K562 (cell line): ENCODE data around the gene PRR29. TPM values are rescaled to one million over a fixed set of nuclear protein-coding genes. Genes with fewer than 3 reads are reported as not detected.
A peak's percentile ranks its signal among the peaks of the same experiment; 100 is the strongest.

Source experiments
- CTBP1 ChIP-seq: fragments of 450-650 bp; IDR thresholded peaks from 2 replicates; pipeline ENCODE4 v1.6.1; 2016; ENCODE audit warnings: borderline replicate concordance
- HMG20B ChIP-seq: fragments of 250-450 bp; sonication (Bioruptor Pico); IDR thresholded peaks from 2 replicates; pipeline ENCODE4 v1.5.0; 2021; ENCODE audit warnings: mild to moderate bottlenecking
- MTA1 ChIP-seq: fragments of 450-650 bp; IDR thresholded peaks from 2 replicates; pipeline ENCODE4 v1.6.1; 2017; ENCODE audit warnings: borderline replicate concordance
- NBN ChIP-seq: fragments of 450-650 bp; IDR thresholded peaks from 2 replicates; pipeline ENCODE4 v1.6.1; 2016; ENCODE audit warnings: low read depth, mild to moderate bottlenecking
- NFE2 ChIP-seq: IDR thresholded peaks from 2 replicates; pipeline ENCODE4 v1.6.1; 2014; ENCODE audit warnings: antibody characterized with exemption, low read depth
- PML ChIP-seq: IDR thresholded peaks from 2 replicates; pipeline ENCODE4 v1.6.1; 2012; ENCODE audit warnings: low read length, inconsistent platforms
- RFX1 ChIP-seq: fragments of 450-650 bp; IDR thresholded peaks from 2 replicates; pipeline ENCODE4 v1.6.1; 2016; ENCODE audit warnings: mild to moderate bottlenecking, moderate library complexity
- TCF3 ChIP-seq: sonication (generic); formaldehyde crosslinking; IDR thresholded peaks from 2 replicates; pipeline ENCODE4 v1.4.0; 2020; ENCODE audit warnings: mild to moderate bottlenecking, missing genetic modification reagents
- ZNF263 ChIP-seq: sonication (generic); formaldehyde crosslinking; IDR thresholded peaks from 2 replicates; pipeline ENCODE4 v1.8.0; 2022; ENCODE audit warnings: mild to moderate bottlenecking, missing genetic modification reagents, borderline replicate concordance
- polyA plus RNA-seq, 8 experiments: library from polyadenylated mRNA; depleted of rRNA in 4 of 8; stranded (reverse) in 5 of 8; unstranded in 3 of 8; fragments of >200 nt; fragmentation: Nextera tagmentation in 2 of 8; fragmentation: Illumina TruSeq in 1 of 8; extraction: Ambion mirVana in 2 of 8; extraction: Trizol in 1 of 8; gene quantifications; 2 replicates each; pipeline versions ENCODE4 v1.2.1 to v1.2.3, GENCODE V29; 2011 to 2014; ENCODE audit warnings: inconsistent platforms in 1 of 8, missing spikeins in 1 of 8
- total RNA-seq, 7 experiments: library from RNA; depleted of rRNA in 6 of 7; stranded (reverse); fragments of >200 nt in 6 of 7; fragmentation: Illumina TruSeq in 2 of 7; extraction: Trizol in 2 of 7; gene quantifications; 2 replicates each; pipeline versions ENCODE4 v1.2.1 to v1.2.3, GENCODE V29; 2011 to 2021; ENCODE audit warnings: low replicate concordance in 1 of 7
- TF ChIP-seq, protein P1 (sequence below), 2 experiments: fragments of 200-800 bp in 1 of 2; sonication (Bioruptor generic) in 1 of 2; sonication (generic) in 1 of 2; formaldehyde crosslinking in 1 of 2; IDR thresholded peaks in 1 of 2; conservative IDR thresholded peaks in 1 of 2; 2 replicates each; pipeline versions ENCODE4 v1.5.0 to v1.6.1; 2016 to 2020; ENCODE audit warnings: missing compliant biosample characterization in 1 of 2, missing genetic modification characterization in 1 of 2, missing genetic modification reagents in 1 of 2
- TF ChIP-seq, protein P2 (sequence below), 3 experiments: fragments of 200-800 bp in 1 of 3; fragments of 250-450 bp in 1 of 3; fragments of 450-650 bp in 1 of 3; sonication (Bioruptor Pico) in 1 of 3; sonication (Bioruptor generic) in 1 of 3; formaldehyde crosslinking in 1 of 3; IDR thresholded peaks; 2 replicates each; pipeline versions ENCODE4 v1.6.1 to v1.8.0; 2016 to 2022; ENCODE audit warnings: mild to moderate bottlenecking in 2 of 3, missing genetic modification characterization in 2 of 3, missing compliant biosample characterization in 1 of 3, moderate library complexity in 1 of 3
- TF ChIP-seq, protein P3 (sequence below): fragments of 450-650 bp; IDR thresholded peaks from 2 replicates; pipeline ENCODE4 v1.6.1; 2016
- TF ChIP-seq, protein P4 (sequence below): sonication (generic); formaldehyde crosslinking; IDR thresholded peaks from 2 replicates; pipeline ENCODE4 v1.9.0; 2022; ENCODE audit warnings: mild to moderate bottlenecking, missing genetic modification reagents

PRR29 gene
- total and polyA plus RNA-seq, 9 of the 15 experiments (the other 6 are each of a cell fraction or from before 2014, with no cell fraction given): 0.08 to 0.58 (median 0.15) TPM; not detected in 5

DNA sequence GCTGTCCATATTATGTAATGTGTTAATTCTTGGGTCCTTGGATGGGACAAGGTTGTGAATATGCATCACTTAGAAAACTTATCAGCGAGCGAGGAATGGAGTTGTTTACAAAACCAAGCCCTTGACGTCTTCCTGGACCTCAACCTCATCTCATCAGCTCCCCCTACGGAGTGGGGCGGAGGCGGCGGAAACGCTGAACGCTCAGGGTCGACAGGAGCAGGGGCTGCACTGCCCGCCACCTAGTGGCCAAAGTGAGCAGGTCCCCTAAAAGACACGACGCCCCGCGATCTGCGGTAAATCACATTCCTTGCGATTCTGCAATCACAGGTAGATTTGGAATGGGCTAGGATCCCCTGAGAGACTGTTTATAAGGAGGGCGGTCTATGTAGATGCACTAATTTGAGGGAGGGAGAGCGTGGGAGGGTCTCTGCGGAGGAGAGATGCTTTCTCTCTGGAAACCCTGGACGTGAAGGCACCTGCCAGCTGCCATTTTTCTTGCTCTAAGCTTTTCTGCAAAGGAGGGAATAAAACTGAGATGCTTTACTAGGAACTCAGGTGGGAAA, 27.7 kb downstream of the PRR29 start (continued):
- TF ChIP-seq, protein P1, sequence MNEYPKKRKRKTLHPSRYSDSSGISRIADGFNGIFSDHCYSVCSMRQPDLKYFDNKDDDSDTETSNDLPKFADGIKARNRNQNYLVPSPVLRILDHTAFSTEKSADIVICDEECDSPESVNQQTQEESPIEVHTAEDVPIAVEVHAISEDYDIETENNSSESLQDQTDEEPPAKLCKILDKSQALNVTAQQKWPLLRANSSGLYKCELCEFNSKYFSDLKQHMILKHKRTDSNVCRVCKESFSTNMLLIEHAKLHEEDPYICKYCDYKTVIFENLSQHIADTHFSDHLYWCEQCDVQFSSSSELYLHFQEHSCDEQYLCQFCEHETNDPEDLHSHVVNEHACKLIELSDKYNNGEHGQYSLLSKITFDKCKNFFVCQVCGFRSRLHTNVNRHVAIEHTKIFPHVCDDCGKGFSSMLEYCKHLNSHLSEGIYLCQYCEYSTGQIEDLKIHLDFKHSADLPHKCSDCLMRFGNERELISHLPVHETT (CRISPR knock-in tag; conservative IDR thresholded peaks at IDR 0.05 in 1 of 2, IDR thresholded peaks at IDR 0.05 in 1 of 2): 0 out of 4 replicates have a peak, but pooled peaks of 1 of the 2 experiments have one; percentile 43
- TF ChIP-seq HMG20B (CRISPR knock-in tag): no peak
- TF ChIP-seq, protein P2, sequence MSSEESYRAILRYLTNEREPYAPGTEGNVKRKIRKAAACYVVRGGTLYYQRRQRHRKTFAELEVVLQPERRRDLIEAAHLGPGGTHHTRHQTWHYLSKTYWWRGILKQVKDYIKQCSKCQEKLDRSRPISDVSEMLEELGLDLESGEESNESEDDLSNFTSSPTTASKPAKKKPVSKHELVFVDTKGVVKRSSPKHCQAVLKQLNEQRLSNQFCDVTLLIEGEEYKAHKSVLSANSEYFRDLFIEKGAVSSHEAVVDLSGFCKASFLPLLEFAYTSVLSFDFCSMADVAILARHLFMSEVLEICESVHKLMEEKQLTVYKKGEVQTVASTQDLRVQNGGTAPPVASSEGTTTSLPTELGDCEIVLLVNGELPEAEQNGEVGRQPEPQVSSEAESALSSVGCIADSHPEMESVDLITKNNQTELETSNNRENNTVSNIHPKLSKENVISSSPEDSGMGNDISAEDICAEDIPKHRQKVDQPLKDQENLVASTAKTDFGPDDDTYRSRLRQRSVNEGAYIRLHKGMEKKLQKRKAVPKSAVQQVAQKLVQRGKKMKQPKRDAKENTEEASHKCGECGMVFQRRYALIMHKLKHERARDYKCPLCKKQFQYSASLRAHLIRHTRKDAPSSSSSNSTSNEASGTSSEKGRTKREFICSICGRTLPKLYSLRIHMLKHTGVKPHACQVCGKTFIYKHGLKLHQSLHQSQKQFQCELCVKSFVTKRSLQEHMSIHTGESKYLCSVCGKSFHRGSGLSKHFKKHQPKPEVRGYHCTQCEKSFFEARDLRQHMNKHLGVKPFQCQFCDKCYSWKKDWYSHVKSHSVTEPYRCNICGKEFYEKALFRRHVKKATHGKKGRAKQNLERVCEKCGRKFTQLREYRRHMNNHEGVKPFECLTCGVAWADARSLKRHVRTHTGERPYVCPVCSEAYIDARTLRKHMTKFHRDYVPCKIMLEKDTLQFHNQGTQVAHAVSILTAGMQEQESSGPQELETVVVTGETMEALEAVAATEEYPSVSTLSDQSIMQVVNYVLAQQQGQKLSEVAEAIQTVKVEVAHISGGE (CRISPR knock-in tag; IDR thresholded peaks at IDR 0.05): no peak
- no peak for TF ChIP-seq RFX1
- TF ChIP-seq ZNF263 (CRISPR knock-in tag): peak; percentile 51; the same call in 1 of the 2 replicates
- TF ChIP-seq, protein P3, sequence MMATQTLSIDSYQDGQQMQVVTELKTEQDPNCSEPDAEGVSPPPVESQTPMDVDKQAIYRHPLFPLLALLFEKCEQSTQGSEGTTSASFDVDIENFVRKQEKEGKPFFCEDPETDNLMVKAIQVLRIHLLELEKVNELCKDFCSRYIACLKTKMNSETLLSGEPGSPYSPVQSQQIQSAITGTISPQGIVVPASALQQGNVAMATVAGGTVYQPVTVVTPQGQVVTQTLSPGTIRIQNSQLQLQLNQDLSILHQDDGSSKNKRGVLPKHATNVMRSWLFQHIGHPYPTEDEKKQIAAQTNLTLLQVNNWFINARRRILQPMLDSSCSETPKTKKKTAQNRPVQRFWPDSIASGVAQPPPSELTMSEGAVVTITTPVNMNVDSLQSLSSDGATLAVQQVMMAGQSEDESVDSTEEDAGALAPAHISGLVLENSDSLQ: peak; percentile 22; the same call in 1 of the 2 replicates
- peak; percentile 80; the same call in 1 of the 2 replicates for TF ChIP-seq NBN
- TF ChIP-seq NFE2: no peak
- peak; percentile 90 for TF ChIP-seq CTBP1
- TF ChIP-seq PML: no peak
- TF ChIP-seq, protein P4, sequence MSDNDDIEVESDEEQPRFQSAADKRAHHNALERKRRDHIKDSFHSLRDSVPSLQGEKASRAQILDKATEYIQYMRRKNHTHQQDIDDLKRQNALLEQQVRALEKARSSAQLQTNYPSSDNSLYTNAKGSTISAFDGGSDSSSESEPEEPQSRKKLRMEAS (CRISPR knock-in tag): peak; percentile 46
- TF ChIP-seq TCF3 (CRISPR knock-in tag): peak; percentile 58
- TF ChIP-seq MTA1: peak; percentile 76
